GM12864 (cell line): Measurements from ENCODE around the gene NUPR1.
A peak's percentile ranks its signal among the peaks of the same experiment; 100 is the strongest.
"Not testable (repeated sequence)": the region's sequence is repeated elsewhere in the genome, so short reads cannot be mapped to it uniquely, and the experiment has no call there.

ENCODE experiments used
- DNase-seq: peaks from one replicate; pipeline ENCODE4 v3.0.0-alpha.2; 2011; ENCODE audit warnings: low read depth
- H3K4me3 ChIP-seq: 2 replicates; pipeline ENCODE4 v1.5.1; 2011; ENCODE audit warnings: mild to moderate bottlenecking, low read depth, low read length, control low read depth
- TF ChIP-seq, protein P1 (sequence below): IDR thresholded peaks from 2 replicates; pipeline ENCODE4 v1.5.1; 2011; ENCODE audit warnings: low read depth, mild to moderate bottlenecking, moderate library complexity, low read length, control low read depth, inconsistent platforms; ENCODE audit errors: missing control alignments

NUPR1 gene

DNA sequence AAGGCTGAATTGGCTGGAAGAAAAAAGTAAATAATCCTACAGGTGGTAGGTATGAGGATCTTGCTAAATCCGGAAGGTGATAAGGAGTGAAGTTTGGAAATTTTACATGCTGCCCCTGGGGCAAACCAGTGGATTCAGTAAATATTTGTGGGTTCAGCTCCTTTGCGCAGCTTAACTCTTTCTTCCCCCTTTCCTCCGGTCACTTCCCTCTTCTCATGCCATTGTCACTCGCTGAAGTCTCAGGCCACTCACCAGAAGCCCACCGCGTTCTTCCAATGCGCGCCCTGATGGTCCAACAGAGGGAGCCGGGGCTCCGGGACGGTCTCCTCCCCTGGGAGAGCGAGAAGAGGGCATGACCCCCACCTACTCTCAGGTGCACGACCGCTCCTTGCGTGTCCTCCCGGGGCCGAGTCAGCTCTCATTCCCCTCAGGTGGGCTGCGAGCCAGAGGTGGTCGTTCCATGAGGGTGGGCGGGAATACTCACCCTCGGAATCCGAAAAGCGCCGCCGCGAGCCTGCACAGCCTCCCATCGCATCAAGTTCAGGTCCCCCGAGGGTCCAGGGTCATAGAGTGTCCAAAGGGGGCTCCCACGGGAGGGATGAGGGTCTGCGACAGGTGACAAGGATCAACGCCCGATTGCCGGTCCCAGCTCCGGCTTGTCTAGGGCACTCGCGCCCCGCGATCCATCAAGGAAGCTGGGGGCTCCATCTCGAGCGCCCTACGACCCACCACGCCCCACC lies 47.4 kb downstream of the NUPR1 start:
- TF ChIP-seq, protein P1, sequence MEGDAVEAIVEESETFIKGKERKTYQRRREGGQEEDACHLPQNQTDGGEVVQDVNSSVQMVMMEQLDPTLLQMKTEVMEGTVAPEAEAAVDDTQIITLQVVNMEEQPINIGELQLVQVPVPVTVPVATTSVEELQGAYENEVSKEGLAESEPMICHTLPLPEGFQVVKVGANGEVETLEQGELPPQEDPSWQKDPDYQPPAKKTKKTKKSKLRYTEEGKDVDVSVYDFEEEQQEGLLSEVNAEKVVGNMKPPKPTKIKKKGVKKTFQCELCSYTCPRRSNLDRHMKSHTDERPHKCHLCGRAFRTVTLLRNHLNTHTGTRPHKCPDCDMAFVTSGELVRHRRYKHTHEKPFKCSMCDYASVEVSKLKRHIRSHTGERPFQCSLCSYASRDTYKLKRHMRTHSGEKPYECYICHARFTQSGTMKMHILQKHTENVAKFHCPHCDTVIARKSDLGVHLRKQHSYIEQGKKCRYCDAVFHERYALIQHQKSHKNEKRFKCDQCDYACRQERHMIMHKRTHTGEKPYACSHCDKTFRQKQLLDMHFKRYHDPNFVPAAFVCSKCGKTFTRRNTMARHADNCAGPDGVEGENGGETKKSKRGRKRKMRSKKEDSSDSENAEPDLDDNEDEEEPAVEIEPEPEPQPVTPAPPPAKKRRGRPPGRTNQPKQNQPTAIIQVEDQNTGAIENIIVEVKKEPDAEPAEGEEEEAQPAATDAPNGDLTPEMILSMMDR: peak; percentile 14
- peak overlapping the region; percentile 89 for H3K4me3 ChIP-seq
- DNase-seq: no peak

GRCh38 chr16:28486266-28486665 lies 52.5 kb downstream of the NUPR1 start:
- no peak for DNase-seq
- TF ChIP-seq, protein P1: no peak
- H3K4me3 ChIP-seq: no peak overlapping the region

- DNase-seq, H3K4me3 ChIP-seq: not testable (repeated sequence)
Measured at GRCh38 chr16:28483361-28483760, 55.4 kb downstream of the NUPR1 start.
